A549 (cell line): ENCODE data around the gene MLLT10. TPM values are rescaled to one million over a fixed set of nuclear protein-coding genes. Genes with fewer than 3 reads are reported as not detected.

ENCODE experiments used
- ATAC-seq, 2 experiments: fragments of 200-7000 bp in 1 of 2; fragments of >200 bp in 1 of 2; cut with Nextera tagmentation in 1 of 2; cut with Tn5 transposase in 1 of 2; 3 replicates each; pipeline versions ENCODE4 v1.8.0 to v1.9.1; 2018 to 2020; ENCODE audit warnings: mild to moderate bottlenecking in 1 of 2, moderate library complexity in 1 of 2
- CTCF ChIA-PET: fragments of 300-600 bp; sonication (Branson Sonifier 250); formaldehyde crosslinking; extraction: SDS; loops from one replicate; lab custom pipeline; 2021; ENCODE audit warnings: antibody characterized with exemption, inconsistent platforms; lab: Yijun Ruan, JAX
- POLR2A ChIA-PET: fragments of 350-600 bp; formaldehyde crosslinking; extraction: SDS; loops from one replicate; lab custom pipeline; 2021; ENCODE audit warnings: antibody characterized with exemption, inconsistent platforms; lab: Yijun Ruan, JAX
- DNase-seq, 2 experiments: peaks; one replicate each; pipeline versions ENCODE4 v3.0.0 to v3.0.0-alpha.2; 2011 to 2016; ENCODE audit warnings: low read depth in 1 of 2, low spot score in 1 of 2
- FAIRE-seq: peaks from 2 replicates; lab custom pipeline; 2011; peaks lifted over from hg19 to GRCh38; lab: Jason Lieb, UNC
- H3K27ac ChIP-seq, 2 experiments: fragments of >200 bp; sonication (Bioruptor Twin); formaldehyde crosslinking; 3 replicates each; pipeline ENCODE4 v1.5.1; 2016 to 2017
- H3K4me1 ChIP-seq: fragments of >200 bp; sonication (Bioruptor Twin); formaldehyde crosslinking; 3 replicates; pipeline ENCODE4 v1.6.1; 2016
- H3K4me2 ChIP-seq: fragments of >200 bp; sonication (Bioruptor Twin); formaldehyde crosslinking; 3 replicates; pipeline ENCODE4 v1.6.1; 2016
- H3K4me3 ChIP-seq: fragments of >200 bp; sonication (Bioruptor Twin); formaldehyde crosslinking; 3 replicates; pipeline ENCODE4 v1.5.1; 2016
- H3K9me3 ChIP-seq: fragments of >200 bp; sonication (Bioruptor Twin); formaldehyde crosslinking; 3 replicates; pipeline ENCODE4 v1.6.1; 2016
- FOSB ChIP-seq: fragments of 250-450 bp; sonication (Bioruptor Pico); IDR thresholded peaks from 2 replicates; pipeline ENCODE4 v1.5.0; 2020; ENCODE audit warnings: mild to moderate bottlenecking, moderate library complexity
- FOXS1 ChIP-seq: fragments of 250-450 bp; sonication (Bioruptor Pico); IDR thresholded peaks from 2 replicates; pipeline ENCODE4 v1.5.0; 2020; ENCODE audit warnings: mild to moderate bottlenecking, moderate library complexity
- GATA3 ChIP-seq: IDR thresholded peaks from 2 replicates; pipeline ENCODE4 v1.6.1; 2012; ENCODE audit warnings: borderline replicate concordance
- HOXA7 ChIP-seq: fragments of 250-450 bp; sonication (Bioruptor Pico); IDR thresholded peaks from 2 replicates; pipeline ENCODE4 v1.5.0; 2020; ENCODE audit warnings: mild to moderate bottlenecking, moderate library complexity
- HOXB13 ChIP-seq: fragments of 250-450 bp; sonication (Bioruptor Pico); IDR thresholded peaks from 2 replicates; pipeline ENCODE4 v1.5.0; 2020; ENCODE audit warnings: low read depth, mild to moderate bottlenecking, moderate library complexity
- HOXB5 ChIP-seq: fragments of 250-450 bp; sonication (Bioruptor Pico); IDR thresholded peaks from 2 replicates; pipeline ENCODE4 v1.5.0; 2020; ENCODE audit warnings: mild to moderate bottlenecking, moderate library complexity
- KDM1A ChIP-seq: fragments of 200-600 bp; sonication (generic); IDR thresholded peaks from 2 replicates; pipeline ENCODE4 v1.6.1; 2016; ENCODE audit warnings: low read depth, mild to moderate bottlenecking
- MAZ ChIP-seq: fragments of 150-350 bp; IDR thresholded peaks from 2 replicates; pipeline ENCODE4 v1.6.1; 2014; ENCODE audit warnings: antibody characterized with exemption, low read depth, low read length, borderline replicate concordance
- MYC ChIP-seq: IDR thresholded peaks from 2 replicates; pipeline ENCODE4 v1.6.1; 2012; ENCODE audit warnings: mild to moderate bottlenecking, inconsistent platforms, low read length, improper control_type of control experiment, borderline replicate concordance
- NR3C1 ChIP-seq: fragments of >200 bp; sonication (Bioruptor Twin); formaldehyde crosslinking; IDR thresholded peaks from 3 replicates; pipeline ENCODE4 v1.6.1; 2017
- POLR2A ChIP-seq: IDR thresholded peaks from 2 replicates; pipeline ENCODE4 v1.6.1; 2012; ENCODE audit warnings: mild to moderate bottlenecking, low read length
- SMC3 ChIP-seq: fragments of >200 bp; sonication (Bioruptor Twin); formaldehyde crosslinking; IDR thresholded peaks from 3 replicates; pipeline ENCODE4 v1.6.1; 2018; ENCODE audit warnings: inconsistent platforms
- TP53 ChIP-seq: fragments of 250-450 bp; sonication (Bioruptor Pico); IDR thresholded peaks from 2 replicates; pipeline ENCODE4 v1.5.0; 2021; ENCODE audit warnings: mild to moderate bottlenecking, moderate library complexity
- ZC3H11A ChIP-seq: fragments of 450-650 bp; IDR thresholded peaks from 2 replicates; pipeline ENCODE4 v1.6.1; 2014; ENCODE audit warnings: antibody characterized with exemption, mild to moderate bottlenecking
- ZFP36 ChIP-seq: fragments of 450-650 bp; IDR thresholded peaks from 2 replicates; pipeline ENCODE4 v1.6.1; 2014; ENCODE audit warnings: borderline replicate concordance; ENCODE audit not compliant: partially characterized antibody
- ZNF302 ChIP-seq: fragments of 250-450 bp; sonication (Bioruptor Pico); IDR thresholded peaks from 2 replicates; pipeline ENCODE4 v1.9.0; 2021; ENCODE audit warnings: inconsistent platforms, mild to moderate bottlenecking, moderate library complexity
- ZSCAN20 ChIP-seq: fragments of 250-450 bp; sonication (Bioruptor Pico); IDR thresholded peaks from 2 replicates; pipeline ENCODE4 v1.8.0; 2022; ENCODE audit warnings: mild to moderate bottlenecking, moderate library complexity
- WGBS: methylation state at CpG from one replicate; pipeline ENCODE4 v1.1.6; 2017; ENCODE audit errors: missing lambda C conversion rate; 5-methylcytosine and 5-hydroxymethylcytosine counted together
- polyA plus RNA-seq, 4 experiments: library from polyadenylated mRNA; depleted of rRNA in 3 of 4; stranded (reverse); fragments of >200 nt; fragmentation: RNase III in 1 of 4; extraction: RNeasy Plus Mini Kit Qiagen cat#74134 plus additional on column Dnase treatment in 1 of 4; gene quantifications; 2 replicates in 3 of 4; 3 replicates in 1 of 4; pipeline ENCODE4 v1.2.3, GENCODE V29; 2011 to 2017
- TF ChIP-seq, protein P1 (sequence below): IDR thresholded peaks from 2 replicates; pipeline ENCODE4 v1.6.1; 2012
- TF ChIP-seq, protein P2 (sequence below): IDR thresholded peaks from 2 replicates; pipeline ENCODE4 v1.6.1; 2012
- TF ChIP-seq, protein P3 (sequence below): IDR thresholded peaks from 2 replicates; pipeline ENCODE4 v1.6.1; 2012; ENCODE audit warnings: low read depth, borderline replicate concordance
- TF ChIP-seq, protein P4 (sequence below): fragments of 150-350 bp; IDR thresholded peaks from 2 replicates; pipeline ENCODE4 v1.6.1; 2014; ENCODE audit warnings: low read depth, mild to moderate bottlenecking, low read length
- TF ChIP-seq, protein P5 (sequence below): fragments of >200 bp; sonication (Bioruptor Twin); formaldehyde crosslinking; IDR thresholded peaks from 3 replicates; pipeline ENCODE4 v1.5.1; 2016

The MLLT10 gene
- polyA plus RNA-seq, 2 of the 4 experiments (the other 2 are of a cell fraction): 41.7 to 54.1 TPM

DNA sequence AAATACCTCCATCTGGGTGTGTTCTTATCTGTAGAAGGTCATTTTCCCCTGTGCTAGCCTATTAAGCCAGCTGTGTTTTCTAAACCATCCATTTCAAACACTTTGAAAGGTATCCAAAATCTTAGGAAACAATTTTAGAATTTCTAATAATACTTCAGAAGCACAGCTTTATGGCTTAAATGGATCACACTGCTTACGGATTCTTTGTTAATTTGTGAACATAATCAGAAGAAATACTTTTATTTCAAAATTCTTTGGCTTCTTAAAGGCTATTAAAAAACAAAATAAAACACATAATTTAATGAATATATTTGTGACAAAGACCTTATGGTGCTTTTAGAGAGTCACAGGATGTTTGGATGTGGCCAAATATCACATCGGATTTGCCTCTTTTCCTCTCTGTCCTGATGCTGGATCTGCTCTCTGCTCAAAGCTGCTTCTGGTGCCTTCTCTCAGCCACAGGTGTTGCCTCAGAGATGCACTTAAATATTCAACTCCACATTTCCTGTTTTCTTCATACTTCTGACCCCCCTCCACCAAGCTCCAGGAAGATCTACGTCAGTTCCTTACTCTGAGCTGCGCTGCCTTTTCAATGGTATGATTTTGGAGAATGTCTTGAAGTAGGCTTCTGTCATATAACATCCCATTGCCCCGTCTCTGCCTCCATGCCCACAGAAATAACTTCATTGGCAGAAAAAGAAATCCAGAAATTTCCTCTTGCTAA lies 230.6 kb downstream of the MLLT10 start:
- H3K9me3 ChIP-seq: no peaks in the 10 kb centered on the region
- ChIA-PET CTCF (interaction anchor here (0.6 to 1.3 kb wide), 2 partner anchors 14 to 33 kb away, joined by 3 read pairs; no protein-coding TSS in a partner anchor), POLR2A (no interaction called here)
- 91% methylated on average over 5 of the region's 5 CpGs for WGBS
- FAIRE-seq: no peak
- H3K4me3 ChIP-seq: no peak overlapping the region
- H3K4me2 ChIP-seq: no peak overlapping the region
- DNase-seq: no peak
- H3K27ac ChIP-seq: no peak overlapping the region
- ATAC-seq: no peak
- no peaks in the 10 kb centered on the region for H3K4me1 ChIP-seq
- TF ChIP-seq NR3C1 (no peak), MYC (no peak), FOXS1 (CRISPR knock-in tag) (no peak), ZC3H11A (no peak), ZSCAN20 (CRISPR knock-in tag) (no peak), SMC3 (no peak), TP53 (CRISPR knock-in tag) (no peak), HOXB13 (CRISPR knock-in tag) (no peak), HOXA7 (no peak), POLR2A (no peak), HOXB5 (CRISPR knock-in tag) (no peak), GATA3 (no peak)
- TF ChIP-seq, protein P1, sequence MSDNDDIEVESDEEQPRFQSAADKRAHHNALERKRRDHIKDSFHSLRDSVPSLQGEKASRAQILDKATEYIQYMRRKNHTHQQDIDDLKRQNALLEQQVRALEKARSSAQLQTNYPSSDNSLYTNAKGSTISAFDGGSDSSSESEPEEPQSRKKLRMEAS: no peak
- TF ChIP-seq, protein P2, sequence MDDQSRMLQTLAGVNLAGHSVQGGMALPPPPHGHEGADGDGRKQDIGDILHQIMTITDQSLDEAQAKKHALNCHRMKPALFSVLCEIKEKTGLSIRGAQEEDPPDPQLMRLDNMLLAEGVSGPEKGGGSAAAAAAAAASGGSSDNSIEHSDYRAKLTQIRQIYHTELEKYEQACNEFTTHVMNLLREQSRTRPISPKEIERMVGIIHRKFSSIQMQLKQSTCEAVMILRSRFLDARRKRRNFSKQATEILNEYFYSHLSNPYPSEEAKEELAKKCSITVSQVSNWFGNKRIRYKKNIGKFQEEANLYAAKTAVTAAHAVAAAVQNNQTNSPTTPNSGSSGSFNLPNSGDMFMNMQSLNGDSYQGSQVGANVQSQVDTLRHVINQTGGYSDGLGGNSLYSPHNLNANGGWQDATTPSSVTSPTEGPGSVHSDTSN: no peak
- TF ChIP-seq, protein P3, sequence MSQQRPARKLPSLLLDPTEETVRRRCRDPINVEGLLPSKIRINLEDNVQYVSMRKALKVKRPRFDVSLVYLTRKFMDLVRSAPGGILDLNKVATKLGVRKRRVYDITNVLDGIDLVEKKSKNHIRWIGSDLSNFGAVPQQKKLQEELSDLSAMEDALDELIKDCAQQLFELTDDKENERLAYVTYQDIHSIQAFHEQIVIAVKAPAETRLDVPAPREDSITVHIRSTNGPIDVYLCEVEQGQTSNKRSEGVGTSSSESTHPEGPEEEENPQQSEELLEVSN: no peak
- TF ChIP-seq, protein P4, sequence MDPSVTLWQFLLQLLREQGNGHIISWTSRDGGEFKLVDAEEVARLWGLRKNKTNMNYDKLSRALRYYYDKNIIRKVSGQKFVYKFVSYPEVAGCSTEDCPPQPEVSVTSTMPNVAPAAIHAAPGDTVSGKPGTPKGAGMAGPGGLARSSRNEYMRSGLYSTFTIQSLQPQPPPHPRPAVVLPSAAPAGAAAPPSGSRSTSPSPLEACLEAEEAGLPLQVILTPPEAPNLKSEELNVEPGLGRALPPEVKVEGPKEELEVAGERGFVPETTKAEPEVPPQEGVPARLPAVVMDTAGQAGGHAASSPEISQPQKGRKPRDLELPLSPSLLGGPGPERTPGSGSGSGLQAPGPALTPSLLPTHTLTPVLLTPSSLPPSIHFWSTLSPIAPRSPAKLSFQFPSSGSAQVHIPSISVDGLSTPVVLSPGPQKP: no peak

DNA sequence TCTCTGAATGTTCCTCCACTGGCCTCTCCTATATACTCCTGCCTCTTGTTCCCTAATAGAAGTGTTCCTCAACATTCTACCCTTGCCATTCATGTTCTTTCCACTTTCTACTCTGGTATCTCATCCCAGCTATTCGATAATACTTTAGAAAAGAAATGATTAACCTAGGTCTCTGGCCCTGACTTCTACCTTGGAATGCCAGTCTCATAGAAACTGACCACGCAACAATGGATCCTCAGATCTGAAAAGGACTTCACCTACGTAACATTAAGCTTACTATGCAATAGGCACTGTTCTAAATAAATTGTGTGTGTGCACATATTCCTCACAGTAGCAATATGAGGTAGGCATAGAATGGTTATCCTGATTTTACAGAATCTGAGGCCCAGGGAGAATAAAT lies 235.0 kb downstream of the MLLT10 start:
- H3K27ac ChIP-seq: no peak overlapping the region
- ChIA-PET POLR2A (no interaction called here), CTCF (interaction anchor here (0.8 to 1.2 kb wide), 2 partner anchors 9 to 13 kb away, joined by 3 read pairs; no protein-coding TSS in a partner anchor)
- H3K4me1 ChIP-seq: no peaks in the 10 kb centered on the region
- 96% methylated on average over 3 of the region's 3 CpGs for WGBS
- no peaks in the 10 kb centered on the region for H3K9me3 ChIP-seq
- FAIRE-seq (no peak), DNase-seq (no peak), ATAC-seq (no peak)
- H3K4me2 ChIP-seq: no peak overlapping the region
- TF ChIP-seq KDM1A (no peak), HOXB5 (CRISPR knock-in tag) (no peak), FOXS1 (CRISPR knock-in tag) (no peak), ZNF302 (CRISPR knock-in tag) (no peak)
- H3K4me3 ChIP-seq: no peak overlapping the region

DNA sequence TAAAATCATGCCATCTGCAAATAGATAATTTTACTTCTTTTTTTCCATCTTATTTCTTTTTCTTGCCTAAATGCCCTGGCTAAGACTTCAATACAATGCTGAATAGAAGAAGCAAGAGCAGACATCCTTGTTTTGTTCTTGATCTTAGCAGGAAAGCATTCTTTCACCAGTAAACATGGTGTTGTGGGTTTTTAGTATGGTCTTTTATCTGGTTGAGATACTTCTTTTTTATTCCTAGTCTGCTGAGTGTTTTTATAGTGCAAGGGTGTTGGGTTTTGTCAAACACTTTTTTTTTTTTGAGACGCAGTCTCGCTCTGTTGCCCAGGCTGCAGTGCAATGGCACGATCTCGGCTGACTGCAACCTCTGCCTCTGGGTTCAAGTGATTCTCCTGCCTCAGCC lies 237.2 kb downstream of the MLLT10 start:
- no peak for TF ChIP-seq KDM1A
- no peak for TF ChIP-seq MYC
- no peak for TF ChIP-seq HOXA7
- TF ChIP-seq GATA3: no peak
- no peak for TF ChIP-seq FOSB
- no peak for TF ChIP-seq MAZ
- no peak for TF ChIP-seq ZFP36
- TF ChIP-seq, protein P5, sequence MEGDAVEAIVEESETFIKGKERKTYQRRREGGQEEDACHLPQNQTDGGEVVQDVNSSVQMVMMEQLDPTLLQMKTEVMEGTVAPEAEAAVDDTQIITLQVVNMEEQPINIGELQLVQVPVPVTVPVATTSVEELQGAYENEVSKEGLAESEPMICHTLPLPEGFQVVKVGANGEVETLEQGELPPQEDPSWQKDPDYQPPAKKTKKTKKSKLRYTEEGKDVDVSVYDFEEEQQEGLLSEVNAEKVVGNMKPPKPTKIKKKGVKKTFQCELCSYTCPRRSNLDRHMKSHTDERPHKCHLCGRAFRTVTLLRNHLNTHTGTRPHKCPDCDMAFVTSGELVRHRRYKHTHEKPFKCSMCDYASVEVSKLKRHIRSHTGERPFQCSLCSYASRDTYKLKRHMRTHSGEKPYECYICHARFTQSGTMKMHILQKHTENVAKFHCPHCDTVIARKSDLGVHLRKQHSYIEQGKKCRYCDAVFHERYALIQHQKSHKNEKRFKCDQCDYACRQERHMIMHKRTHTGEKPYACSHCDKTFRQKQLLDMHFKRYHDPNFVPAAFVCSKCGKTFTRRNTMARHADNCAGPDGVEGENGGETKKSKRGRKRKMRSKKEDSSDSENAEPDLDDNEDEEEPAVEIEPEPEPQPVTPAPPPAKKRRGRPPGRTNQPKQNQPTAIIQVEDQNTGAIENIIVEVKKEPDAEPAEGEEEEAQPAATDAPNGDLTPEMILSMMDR: no peak
- ChIA-PET POLR2A (no interaction called here), CTCF (no interaction called here)
- no peak for DNase-seq
- Histone ChIP-seq H3K4me3 (no peak overlapping the region), H3K27ac (no peak overlapping the region), H3K4me2 (no peak overlapping the region), H3K9me3 (no peaks in the 10 kb centered on the region), H3K4me1 (no peaks in the 10 kb centered on the region)
- WGBS: 97% methylated on average over 4 of the region's 4 CpGs
- no peak for ATAC-seq
- FAIRE-seq: no peak
